NCI-H748 treated with DMSO at 0.1 percent for 48 hours (cell line): ENCODE data around the gene MRPL28.
A peak's percentile ranks its signal among the peaks of the same experiment; 100 is the strongest.
"Not testable (repeated sequence)": the region's sequence is repeated elsewhere in the genome, so short reads cannot be mapped to it uniquely, and the experiment has no call there.

Source experiments
- DNase-seq: peaks from one replicate; lab custom pipeline; 2025; lab: John Stamatoyannopoulos, UW

Gene MRPL28

GRCh38 chr16:359871-360697 is 10.3 kb downstream of the MRPL28 start:
- DNase-seq, result no peak

GRCh38 chr16:359067-359763 is 11.1 kb downstream of the MRPL28 start:
- no peak for DNase-seq

DNA sequence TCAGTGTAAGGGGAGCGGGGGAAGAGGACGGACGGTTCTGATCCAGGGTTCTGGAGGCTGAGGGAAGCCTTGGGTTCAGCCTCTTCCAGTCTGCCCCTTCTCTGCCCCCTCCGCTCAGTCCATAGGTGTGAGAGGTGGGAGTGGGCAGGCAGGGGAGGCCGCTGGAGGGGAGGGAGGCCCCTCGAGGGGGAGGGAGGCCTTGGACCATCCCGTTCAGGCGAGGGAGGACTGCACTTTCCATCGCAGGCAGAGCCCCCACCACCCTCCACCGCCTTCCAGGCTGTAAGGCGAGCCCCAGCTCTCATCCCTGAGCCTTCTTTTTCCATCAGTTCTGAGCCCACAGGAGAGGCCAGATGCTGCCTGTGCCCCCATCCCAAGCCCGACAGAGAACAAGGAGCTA is 13.6 kb downstream of the MRPL28 start:
- DNase-seq, result no peak

DNA sequence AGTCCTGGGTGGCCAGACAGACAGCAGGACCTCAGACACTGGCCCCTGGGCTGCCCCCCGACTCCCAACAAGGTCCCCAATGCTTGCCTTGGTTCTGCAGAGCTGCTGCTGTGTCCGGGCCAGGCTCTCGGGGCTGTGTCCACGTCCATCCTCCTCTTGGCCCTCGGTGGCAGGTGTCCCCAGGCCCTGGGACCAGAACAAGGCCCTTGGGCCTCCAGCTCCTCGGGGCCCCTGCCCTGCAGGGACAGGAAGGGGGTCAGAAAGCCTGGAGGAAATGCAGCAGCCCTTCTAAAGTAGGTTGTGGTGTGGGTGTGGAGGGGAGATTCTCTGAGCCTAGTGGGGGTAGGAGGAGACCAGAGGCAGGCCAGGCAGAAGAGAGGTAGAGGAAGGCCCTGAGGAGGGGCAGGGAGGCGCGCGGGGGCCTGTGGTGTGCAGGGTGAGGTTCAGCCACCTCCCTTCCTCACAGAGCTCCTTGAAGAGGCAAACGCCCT is 15.3 kb downstream of the MRPL28 start:
- DNase-seq, result no peak

DNA sequence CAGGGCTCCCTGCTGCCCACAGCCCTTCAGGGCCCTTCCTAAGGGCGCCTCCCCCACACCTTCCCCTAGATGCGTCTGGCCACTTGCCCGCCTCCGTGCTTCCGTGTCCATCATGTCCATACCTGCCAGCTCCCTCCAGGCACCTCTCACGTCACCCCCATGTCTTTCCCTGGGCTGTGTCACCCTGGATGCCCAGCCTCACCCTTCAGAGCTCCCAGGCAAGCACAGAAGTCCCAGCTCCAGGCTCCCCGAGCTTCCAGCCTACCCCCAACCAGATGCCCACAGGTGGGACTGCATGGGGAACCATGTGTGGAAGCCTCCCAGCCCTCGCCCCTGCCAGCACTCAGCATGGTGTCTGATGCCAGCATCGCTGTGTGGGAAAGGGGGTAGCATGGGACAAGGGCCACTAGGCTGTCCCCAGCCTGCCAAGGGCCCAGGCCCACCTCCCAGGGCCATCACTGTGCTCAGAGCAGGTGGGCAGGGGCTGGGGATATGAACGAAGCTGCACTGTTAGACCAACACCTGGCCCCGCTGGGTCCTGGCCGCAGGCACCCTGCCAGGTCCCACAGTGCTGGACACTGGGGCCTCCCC is 16.0 kb downstream of the MRPL28 start:
- DNase-seq, result no peak

DNA sequence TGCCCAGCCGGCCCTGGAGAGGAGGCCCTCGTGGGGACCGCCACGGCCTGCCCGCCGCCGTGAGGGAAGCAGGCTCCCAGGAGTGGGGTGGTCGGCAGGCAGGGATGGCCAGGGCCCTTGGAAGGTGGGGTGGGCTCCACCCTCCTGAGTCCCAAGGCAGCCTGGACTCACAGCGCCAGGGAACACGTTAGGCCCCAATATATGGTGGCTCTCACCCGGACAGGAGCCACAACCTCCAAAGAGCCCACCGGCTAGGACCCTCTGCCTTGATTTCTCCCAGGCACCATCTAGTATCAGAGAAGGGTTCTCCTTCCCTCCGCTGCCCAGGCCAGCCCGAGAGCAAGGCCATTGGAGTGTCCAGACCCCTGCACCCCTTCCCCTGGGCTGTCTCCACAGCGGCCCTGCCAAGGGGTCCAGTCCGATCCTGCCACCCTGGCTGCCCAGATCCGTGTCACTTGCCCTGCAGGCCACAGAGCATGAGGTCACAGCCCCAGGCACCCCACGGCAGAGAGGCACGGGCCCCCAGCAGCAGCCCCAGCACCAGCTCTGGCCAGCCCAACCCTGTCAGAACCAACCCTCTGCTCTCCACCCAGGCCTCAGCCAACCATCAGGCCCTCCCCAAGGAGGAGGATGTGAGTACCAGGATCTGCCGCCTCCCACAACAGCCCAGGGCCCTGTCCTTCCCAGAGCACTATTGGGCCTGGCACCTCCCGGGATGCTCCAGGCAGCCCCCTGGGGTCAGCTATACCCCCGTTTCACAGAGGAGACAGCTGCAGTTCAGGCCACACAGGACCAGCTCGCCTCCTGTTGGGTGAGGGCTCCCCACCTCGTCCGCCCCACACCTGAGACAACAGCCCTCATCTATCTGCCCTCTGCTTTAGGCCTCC is 16.7 kb downstream of the MRPL28 start:
- no peak for DNase-seq

GRCh38 chr16:352547-353403 is 17.6 kb downstream of the MRPL28 start, which contains the start of gene AXIN1:
Gene AXIN1, minus strand, starts transcription at chr16:352723. Its CDS starts 5,698 bp downstream, at chr16:347025.
- peak; percentile 89 for DNase-seq

- no peak for DNase-seq
Observed at GRCh38 chr16:351804-352520, 18.4 kb downstream of the MRPL28 start.

DNA sequence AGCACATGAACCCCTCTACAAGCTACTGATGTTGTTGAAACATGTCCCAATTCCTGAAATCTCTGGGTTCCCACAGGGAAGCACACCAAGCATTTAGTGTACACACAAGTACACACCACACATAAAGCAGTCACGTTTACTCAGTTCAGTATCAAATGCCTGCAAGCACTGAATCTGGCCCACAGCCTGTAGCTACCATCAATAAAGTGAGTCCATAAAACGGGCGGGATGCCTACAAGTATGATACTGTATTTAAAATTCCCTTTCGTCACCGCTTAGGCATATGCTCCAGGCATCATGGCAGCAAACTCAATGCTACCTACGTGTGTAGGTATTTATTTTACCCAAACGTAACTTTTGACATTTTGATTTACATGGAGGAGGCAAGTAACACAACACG is 20.1 kb downstream of the MRPL28 start:
- no peak for DNase-seq

DNA sequence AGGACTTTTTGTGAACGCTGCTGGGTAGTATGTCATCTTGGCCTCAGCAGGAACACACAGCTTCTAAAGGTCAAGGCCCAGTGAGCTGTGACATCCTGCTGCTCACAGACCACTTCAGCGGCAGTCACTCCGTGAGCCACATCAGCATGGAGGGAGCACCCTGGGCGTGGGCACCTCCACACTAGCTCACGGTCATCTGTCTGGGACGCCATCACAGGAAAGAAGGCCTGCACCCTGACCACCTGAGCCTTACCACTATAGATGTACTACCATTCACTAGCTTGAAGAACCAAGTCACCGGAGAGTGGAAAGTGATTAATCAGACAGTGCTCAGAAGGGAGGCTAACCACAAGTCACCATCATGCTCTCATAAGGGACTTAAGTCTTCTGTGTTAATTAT is 21.1 kb downstream of the MRPL28 start:
- DNase-seq, result no peak

GRCh38 chr16:348495-348894 is 21.8 kb downstream of the MRPL28 start:
- DNase-seq, result not testable (repeated sequence)

DNA sequence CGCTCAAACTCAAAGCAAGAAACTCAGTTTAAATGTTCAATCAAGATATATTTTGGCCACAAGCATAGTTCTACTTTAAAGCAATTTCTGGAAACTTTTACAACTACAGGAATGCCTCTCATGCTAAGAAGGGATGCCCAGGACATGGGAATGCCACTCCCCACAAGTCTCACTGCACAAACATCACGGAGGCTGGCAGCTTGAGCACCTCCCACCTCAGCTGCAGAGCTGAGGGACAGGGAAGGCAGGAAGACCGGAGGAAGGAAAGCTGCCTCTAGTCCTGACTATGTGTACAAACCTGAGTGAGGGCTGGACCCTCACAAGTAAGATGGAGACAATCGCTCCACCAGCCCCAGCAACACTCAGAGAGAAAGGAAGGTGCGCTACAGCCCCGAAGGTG is 23.1 kb downstream of the MRPL28 start:
- no peak for DNase-seq

DNA sequence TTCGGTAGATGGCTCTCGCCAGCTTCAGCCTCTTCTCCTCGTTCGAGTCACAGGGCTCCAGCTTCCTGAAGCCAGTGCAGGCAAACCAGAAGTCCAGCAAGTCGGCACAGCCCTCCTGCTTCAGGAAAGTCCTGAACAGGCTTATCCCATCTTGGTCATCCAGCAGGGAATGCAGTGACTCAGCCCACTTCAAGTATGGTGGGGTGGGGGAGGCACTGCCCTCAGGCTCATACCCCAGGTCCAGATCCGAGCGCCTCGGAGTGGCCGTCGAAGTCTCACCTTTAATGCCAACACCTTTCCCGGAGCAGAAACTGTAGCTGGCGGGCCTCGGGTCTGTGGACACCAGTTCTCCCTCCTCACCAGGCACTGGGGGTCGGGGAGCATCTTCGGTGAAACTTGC is 23.8 kb downstream of the MRPL28 start:
- no peak for DNase-seq

- no peak for DNase-seq
Observed at GRCh38 chr16:345772-346171, 24.6 kb downstream of the MRPL28 start.

DNA sequence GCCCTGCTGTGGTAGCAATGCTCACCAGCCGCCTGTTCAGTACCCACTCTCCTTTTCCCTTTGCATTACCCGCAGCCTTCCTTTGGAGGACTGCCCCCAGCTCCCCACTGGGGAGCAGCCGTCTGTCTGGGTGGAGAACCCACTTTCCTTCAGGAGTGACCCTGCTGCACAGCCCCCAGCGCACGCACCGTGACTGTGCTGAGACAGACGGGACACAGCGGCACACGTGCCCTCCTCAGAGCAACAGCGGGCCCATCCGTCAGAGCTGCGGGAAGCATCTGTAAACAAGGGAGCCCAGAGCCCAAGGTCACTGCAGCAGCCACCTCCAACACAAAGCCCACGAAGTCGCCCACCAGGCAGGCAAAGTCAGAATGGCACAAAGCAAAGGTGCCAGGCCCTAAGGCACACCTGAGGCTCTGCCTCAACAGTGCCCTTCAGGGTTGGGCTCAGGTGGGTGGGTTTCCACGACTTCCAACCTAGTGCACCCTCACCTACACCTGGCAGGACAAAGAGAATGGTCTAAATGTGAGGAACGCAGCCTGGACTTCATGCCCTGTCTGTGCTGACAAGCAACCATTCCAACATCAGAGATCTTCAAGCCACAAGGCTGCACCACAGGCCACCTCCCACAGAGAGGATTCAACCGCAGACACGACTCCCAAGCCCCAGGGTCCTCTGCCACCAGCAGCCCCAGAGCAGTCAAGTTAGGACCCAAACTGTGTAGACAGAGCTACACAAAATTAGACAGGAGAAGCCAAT is 27.7 kb downstream of the MRPL28 start:
- no peak for DNase-seq

DNA sequence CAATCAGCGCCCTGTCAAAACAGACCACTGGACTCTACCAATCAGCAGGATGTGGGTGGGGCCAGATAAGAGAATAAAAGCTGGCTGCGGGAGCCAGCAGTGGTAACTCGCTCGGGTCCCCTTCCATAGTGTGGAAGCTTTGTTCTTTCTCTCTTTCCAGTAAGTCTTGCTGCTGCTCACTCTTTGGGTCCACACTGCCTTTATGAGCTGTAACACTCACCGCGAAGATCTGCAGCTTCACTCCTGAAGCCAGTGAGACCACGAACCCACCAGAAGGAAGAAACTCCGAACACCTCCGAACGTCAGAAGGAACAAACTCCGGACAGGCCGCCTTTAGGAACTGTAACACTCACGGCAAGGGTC is 28.4 kb downstream of the MRPL28 start:
- DNase-seq, result not testable (repeated sequence)

- DNase-seq, result not testable (repeated sequence)
Observed at GRCh38 chr16:341095-341973, 29.0 kb downstream of the MRPL28 start.

DNA sequence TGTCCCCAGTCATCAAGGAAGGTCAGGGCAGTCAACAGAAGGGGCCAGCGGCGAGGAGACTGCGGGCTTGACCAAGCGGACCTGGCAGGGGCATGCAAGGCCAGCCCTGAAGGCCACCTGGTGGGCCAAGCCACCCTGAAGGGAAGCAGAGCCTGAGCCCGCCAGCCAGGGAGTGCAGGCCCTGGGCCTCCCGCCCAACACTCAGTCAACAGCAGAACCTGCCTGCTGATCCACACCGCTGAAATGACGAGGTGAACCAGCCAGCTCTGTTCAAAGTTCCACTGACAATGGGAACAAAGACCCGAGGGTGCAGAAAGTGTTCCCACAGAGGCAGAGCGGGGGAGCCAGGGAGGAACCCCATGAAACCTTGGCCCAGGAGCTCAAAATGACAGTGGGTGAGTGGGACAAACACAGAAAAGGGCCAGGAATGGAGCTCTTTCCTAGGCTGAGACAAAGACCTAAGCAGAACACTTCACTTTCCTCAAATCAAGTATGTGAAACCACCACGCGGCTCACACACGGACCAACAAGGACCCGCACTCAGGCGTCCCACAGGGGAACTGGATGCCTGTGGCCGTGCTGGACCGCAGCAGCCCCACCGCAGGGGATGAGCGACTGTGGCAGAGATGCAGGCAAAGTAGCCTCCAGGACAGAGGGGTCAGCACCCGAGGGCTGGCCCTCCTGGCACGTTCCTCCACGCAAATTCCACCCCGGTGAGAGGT is 29.8 kb downstream of the MRPL28 start:
- DNase-seq, result no peak
